LNCaP clone FGC (cell line): ENCODE results near the gene TDRD1.

Experiments
- DNase-seq: peaks from one replicate; pipeline ENCODE4 v3.0.0-alpha.2; 2011; ENCODE audit warnings: low read depth
- H3K4me3 ChIP-seq: 2 replicates; pipeline ENCODE4 v1.5.1; 2011; ENCODE audit warnings: mild to moderate bottlenecking, low read depth, low read length, control low read depth
- TF ChIP-seq, protein P1 (sequence below): IDR thresholded peaks from 2 replicates; pipeline ENCODE4 v1.5.1; 2012; ENCODE audit warnings: mild to moderate bottlenecking; ENCODE audit not compliant: control insufficient read depth, insufficient read depth; ENCODE audit errors: extremely low read depth

Gene TDRD1

DNA sequence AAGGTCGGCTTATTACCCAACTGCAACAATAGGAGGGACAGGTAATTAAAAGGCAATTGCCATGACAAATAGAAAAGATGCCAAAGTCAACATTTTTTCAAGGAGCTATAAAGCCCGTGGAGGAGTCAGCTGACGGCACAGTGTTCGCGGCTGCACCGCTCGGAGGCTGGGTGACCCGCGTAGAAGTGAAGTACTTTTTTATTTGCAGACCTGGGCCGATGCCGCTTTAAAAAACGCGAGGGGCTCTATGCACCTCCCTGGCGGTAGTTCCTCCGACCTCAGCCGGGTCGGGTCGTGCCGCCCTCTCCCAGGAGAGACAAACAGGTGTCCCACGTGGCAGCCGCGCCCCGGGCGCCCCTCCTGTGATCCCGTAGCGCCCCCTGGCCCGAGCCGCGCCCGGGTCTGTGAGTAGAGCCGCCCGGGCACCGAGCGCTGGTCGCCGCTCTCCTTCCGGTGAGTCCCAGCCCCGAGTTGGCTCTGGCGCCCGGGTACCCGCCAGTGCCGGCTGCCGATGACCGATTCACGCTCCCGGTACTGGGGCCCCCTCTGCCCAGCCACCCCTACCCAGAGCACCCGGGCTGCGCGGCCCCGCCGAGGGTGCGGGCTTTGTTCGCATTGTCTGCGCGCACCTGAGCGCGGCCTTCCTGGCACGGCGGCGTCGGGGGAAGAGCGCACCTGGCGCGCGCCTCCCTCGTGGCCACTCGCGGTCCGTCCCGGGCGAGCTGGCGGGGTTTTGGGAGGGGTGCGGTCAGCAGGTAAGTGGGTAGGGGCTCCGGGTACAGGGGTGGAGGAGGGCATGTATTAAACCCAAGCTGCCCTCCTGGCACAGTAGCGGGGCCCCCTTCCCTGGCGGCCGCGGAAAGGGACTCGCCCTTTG is 60.2 kb downstream of the TDRD1 start, which contains the start of gene VWA2:
VWA2 (plus strand) TSS at position 138 of the 877 bp plus-strand sequence. CDS start 9,460 bp downstream, outside the sequence.
- DNase-seq, result peak; percentile 89
- TF ChIP-seq, protein P1, sequence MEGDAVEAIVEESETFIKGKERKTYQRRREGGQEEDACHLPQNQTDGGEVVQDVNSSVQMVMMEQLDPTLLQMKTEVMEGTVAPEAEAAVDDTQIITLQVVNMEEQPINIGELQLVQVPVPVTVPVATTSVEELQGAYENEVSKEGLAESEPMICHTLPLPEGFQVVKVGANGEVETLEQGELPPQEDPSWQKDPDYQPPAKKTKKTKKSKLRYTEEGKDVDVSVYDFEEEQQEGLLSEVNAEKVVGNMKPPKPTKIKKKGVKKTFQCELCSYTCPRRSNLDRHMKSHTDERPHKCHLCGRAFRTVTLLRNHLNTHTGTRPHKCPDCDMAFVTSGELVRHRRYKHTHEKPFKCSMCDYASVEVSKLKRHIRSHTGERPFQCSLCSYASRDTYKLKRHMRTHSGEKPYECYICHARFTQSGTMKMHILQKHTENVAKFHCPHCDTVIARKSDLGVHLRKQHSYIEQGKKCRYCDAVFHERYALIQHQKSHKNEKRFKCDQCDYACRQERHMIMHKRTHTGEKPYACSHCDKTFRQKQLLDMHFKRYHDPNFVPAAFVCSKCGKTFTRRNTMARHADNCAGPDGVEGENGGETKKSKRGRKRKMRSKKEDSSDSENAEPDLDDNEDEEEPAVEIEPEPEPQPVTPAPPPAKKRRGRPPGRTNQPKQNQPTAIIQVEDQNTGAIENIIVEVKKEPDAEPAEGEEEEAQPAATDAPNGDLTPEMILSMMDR, result peak; percentile 17; the same call in 1 of the 2 replicates
- H3K4me3 ChIP-seq, result peak within 1 kb of the TSS; percentile 29; the same call in 1 of the 2 replicates

DNA sequence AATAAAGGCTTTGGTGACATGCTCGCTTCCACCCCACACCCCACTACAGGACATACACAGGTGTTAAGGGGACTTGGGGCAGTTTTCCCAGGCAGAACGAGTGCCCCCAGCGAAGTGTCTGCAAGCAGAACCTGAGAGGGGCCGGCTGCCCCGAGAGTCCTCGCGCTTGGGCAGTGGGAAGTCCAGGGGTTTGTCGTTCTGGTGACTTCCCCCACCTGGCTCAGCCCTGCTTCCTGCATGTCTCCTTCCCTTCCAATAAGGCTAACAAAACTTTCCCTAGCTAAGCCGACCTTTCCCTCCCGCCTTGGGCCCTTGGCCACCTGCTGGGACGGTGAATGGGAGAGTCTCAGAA is 60.8 kb downstream of the TDRD1 start:
- DNase-seq, result no peak
- no peak overlapping the region for H3K4me3 ChIP-seq
- TF ChIP-seq, protein P1, result no peak

DNA sequence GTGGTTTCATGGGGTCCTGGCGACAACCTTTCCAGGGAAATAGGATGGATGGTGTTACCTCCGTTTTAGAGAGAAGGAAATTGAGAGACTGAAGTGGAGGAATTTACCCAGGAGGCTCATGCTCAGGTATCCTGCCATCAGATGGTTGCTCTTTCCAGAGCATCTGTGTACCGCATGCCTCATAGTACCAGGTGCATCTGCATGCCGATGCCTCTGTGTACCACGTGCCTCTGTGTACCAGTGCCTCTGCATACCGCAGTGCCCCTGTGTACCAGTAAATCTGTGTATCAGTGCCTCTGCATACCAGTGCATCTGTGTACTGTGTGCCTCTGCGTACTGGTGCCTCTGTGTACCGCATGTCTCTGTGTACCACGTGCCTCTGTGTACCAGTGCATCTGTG is 63.1 kb downstream of the TDRD1 start:
- no peak overlapping the region for H3K4me3 ChIP-seq
- TF ChIP-seq, protein P1, result no peak
- DNase-seq, result no peak

DNA sequence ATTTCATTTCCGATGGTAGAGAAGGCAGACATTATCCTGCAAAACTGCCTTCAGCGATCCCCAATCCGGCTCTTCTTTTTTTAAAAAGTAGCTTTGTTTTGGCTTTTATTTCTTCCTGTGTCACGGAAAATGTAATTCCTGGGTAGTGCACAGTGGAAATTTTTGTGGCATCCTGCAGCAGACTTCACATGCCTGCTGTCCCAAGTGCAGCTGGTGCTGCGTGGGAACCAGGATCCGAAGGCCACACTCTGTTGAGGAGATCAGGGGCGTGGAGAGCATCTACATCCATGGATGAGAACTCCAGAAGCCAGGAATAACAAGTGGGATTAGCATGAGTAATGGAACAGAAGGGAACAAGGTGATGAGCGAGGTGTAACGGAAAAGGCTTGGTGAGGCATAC is 64.5 kb downstream of the TDRD1 start:
- DNase-seq, result no peak
- TF ChIP-seq, protein P1, result no peak

DNA sequence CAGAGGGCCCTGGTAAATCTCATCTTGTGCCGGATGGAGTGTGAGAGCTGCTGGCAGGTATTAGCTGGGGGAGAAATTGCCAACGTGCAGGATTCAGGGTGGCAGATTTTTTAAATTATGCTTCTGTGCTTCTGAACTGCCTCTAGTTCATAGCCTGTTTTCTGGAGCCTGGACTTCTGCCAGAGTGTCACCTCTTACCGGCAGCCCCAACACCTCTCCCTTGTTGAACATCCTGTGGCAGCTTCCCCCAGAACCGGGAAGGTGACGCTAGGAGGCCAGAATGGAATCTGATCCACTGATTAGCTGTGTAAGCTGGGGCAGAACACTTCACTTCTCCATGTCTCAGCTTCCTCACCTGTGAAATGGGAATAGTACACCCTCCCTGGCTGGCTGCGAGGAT is 65.0 kb downstream of the TDRD1 start:
- no peak for DNase-seq
- no peak overlapping the region for H3K4me3 ChIP-seq
- TF ChIP-seq, protein P1, result no peak

More for the DNA sequence above, 64.5 kb downstream of the TDRD1 start:
- no peak overlapping the region for H3K4me3 ChIP-seq

DNA sequence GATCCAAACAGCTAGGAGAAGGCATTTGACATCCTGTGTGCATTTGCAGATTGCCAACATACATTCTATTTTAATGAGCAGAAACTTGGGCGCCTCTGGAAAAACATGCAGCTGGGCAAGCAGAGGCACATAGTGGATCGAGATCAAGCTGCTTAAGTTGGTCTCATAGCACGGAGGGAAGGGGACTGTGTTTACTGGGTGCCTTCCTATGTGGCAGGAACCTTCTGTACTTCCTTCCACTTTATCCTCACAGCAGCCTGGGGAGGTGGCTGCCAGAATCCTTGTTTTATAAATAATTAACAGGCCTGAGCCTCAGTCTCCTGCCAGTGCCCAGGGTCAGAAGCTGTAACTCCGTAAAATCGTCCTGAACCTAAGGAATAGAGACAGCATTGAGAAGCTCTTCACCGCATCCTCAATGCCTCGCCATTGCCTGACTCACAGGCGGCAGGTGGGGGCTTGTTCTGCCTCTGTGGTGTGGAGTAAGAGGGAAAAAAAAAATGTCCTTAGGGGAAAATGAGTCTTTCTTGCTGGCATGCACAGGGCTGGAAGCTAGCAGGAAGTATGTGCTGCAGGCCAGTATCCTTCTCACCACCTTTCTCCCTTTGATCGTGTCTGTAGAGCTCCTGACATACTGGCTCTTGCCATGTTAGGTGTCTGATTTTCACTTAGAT is 66.1 kb downstream of the TDRD1 start:
- no peak overlapping the region for H3K4me3 ChIP-seq
- TF ChIP-seq, protein P1, result no peak
- peak; percentile 17 for DNase-seq
